Right lobe of liver (tissue), 6 donors: Measurements from ENCODE around the gene PPP1R14C. TPM values are rescaled to one million over a fixed set of nuclear protein-coding genes. Genes with fewer than 3 reads are reported as not detected.

Experiments
- ATAC-seq, 4 donors: fragments of 200-7000 bp; cut with Tn5 transposase; one replicate each; pipeline ENCODE4 v1.9.1; 2020; ENCODE audit warnings: mild to moderate bottlenecking in 4 of 4, moderate library complexity in 4 of 4
- DNase-seq, 3 donors: peaks; one replicate each; pipeline ENCODE4 v3.0.0-alpha.2; 2020
- H3K27ac ChIP-seq, 3 donors: fragments of 200-600 bp; one replicate each; pipeline ENCODE4 v1.8.0; 2022
- H3K27me3 ChIP-seq, 2 donors: fragments of 200-600 bp; one replicate each; pipeline ENCODE4 v1.8.0; 2022
- H3K36me3 ChIP-seq, 4 donors: fragments of 200-600 bp; sonication (generic) in 1 of 4; one replicate each; pipeline versions ENCODE4 v1.5.1 to v1.8.0; 2017 to 2022; ENCODE audit warnings: control low read depth in 1 of 4
- H3K4me1 ChIP-seq, 4 donors: fragments of 200-600 bp; sonication (generic) in 1 of 4; one replicate each; pipeline versions ENCODE4 v1.5.1 to v1.8.0; 2017 to 2022; ENCODE audit warnings: control low read depth in 1 of 4
- H3K4me3 ChIP-seq, 3 donors: fragments of 200-600 bp; one replicate each; pipeline ENCODE4 v1.8.0; 2022
- H3K9me3 ChIP-seq, 4 donors: fragments of 200-600 bp; sonication (generic) in 1 of 4; one replicate each; pipeline versions ENCODE4 v1.5.1 to v1.8.0; 2017 to 2022; ENCODE audit warnings: control low read depth in 1 of 4
- POLR2A ChIP-seq: fragments of 450-650 bp; IDR thresholded peaks from one replicate; pipeline ENCODE4 v1.6.1; 2017; ENCODE audit warnings: antibody characterized with exemption, mild to moderate bottlenecking
- WGBS: methylation state at CpG from one replicate; pipeline ENCODE4 v1.1.6; 2018; ENCODE audit warnings: low coverage, low lambda C conversion rate; ENCODE audit not compliant: insufficient coverage; ENCODE audit errors: missing lambda C conversion rate; 5-methylcytosine and 5-hydroxymethylcytosine counted together
- intact Hi-C, 2 donors: fragments of 100-400 bp; cut with DNase I; formaldehyde crosslinking; loops; one replicate each; pipeline versions ENCODE4 v1.11.2 to v1.14.1; 2022
- total RNA-seq, 6 experiments: library from RNA; depleted of rRNA in 2 of 6; stranded (reverse); fragments of >200 nt in 2 of 6; fragmentation: NEBNext Ultra II Directional in 3 of 6; extraction: Animal tissue kit (Norgen Biotek cat#: 25700) in 3 of 6; gene quantifications; one replicate each; pipeline versions ENCODE4 v1.1.0 to v1.2.4, GENCODE V29; 2016 to 2023
- TF ChIP-seq, protein P1 (sequence below), 4 donors: fragments of 200-600 bp in 3 of 4; fragments of 450-650 bp in 1 of 4; IDR thresholded peaks; one replicate each; pipeline versions ENCODE4 v1.5.1 to v1.8.0; 2016 to 2022; ENCODE audit warnings: antibody characterized with exemption in 4 of 4, mild to moderate bottlenecking in 2 of 4
- donor health status: DM: no; HTN: yes; CAD: no.
- donor health status: DM: no; HTN: no; CAD: no.
- donor health status: DM: no; HTN: no; CAD: no.
- donor health status: DM: no; HTN: yes; CAD: no.
- donor health status: DM: no; HTN: yes; CAD: no.

The PPP1R14C gene
- total RNA-seq, 6 experiments from 2014 or later: not detected

DNA sequence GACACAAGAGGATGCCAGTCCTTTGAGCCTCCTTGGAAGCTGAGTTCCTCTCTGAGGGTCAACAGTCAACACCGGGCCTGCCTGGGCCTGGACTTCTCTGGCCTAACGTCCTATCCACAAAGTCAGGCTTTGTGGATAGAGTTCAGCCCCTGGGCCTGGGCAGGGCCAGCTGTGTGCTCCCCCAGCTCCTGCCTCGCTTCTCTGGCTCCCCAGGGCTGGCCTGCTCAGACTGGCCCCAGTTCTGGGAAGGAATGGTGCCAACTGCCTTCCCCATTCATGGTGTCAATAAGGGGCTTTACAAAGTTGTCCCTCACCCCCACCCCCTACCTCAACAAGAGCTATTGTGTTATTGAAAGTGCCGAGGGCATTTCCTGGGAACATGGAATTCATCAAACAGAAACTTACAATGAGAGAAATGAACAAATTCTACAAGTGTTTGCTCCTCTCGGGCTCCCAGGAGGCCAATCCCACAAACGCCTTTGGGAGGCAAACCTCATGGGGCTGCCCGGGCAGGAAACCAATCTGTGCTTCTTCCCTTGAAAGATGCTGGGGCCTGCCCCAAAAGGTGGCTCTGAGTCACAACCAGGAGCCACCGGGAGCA is 26.5 kb upstream of the PPP1R14C start:
- Histone ChIP-seq H3K27ac (no peak overlapping the region), H3K4me1 (no peaks in the 10 kb centered on the region), H3K4me3 (no peak overlapping the region), H3K9me3 (no peaks in the 10 kb centered on the region), H3K36me3 (no peaks in the 10 kb centered on the region), H3K27me3 (no peaks in the 10 kb centered on the region)
- ATAC-seq: no peak
- no peak for TF ChIP-seq POLR2A
- TF ChIP-seq, protein P1, sequence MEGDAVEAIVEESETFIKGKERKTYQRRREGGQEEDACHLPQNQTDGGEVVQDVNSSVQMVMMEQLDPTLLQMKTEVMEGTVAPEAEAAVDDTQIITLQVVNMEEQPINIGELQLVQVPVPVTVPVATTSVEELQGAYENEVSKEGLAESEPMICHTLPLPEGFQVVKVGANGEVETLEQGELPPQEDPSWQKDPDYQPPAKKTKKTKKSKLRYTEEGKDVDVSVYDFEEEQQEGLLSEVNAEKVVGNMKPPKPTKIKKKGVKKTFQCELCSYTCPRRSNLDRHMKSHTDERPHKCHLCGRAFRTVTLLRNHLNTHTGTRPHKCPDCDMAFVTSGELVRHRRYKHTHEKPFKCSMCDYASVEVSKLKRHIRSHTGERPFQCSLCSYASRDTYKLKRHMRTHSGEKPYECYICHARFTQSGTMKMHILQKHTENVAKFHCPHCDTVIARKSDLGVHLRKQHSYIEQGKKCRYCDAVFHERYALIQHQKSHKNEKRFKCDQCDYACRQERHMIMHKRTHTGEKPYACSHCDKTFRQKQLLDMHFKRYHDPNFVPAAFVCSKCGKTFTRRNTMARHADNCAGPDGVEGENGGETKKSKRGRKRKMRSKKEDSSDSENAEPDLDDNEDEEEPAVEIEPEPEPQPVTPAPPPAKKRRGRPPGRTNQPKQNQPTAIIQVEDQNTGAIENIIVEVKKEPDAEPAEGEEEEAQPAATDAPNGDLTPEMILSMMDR (IDR thresholded peaks at IDR 0.05): no peak
- no peak for DNase-seq
- 76% methylated on average over 2 of the region's 8 CpGs for WGBS
- intact Hi-C loops: no loop called here

DNA sequence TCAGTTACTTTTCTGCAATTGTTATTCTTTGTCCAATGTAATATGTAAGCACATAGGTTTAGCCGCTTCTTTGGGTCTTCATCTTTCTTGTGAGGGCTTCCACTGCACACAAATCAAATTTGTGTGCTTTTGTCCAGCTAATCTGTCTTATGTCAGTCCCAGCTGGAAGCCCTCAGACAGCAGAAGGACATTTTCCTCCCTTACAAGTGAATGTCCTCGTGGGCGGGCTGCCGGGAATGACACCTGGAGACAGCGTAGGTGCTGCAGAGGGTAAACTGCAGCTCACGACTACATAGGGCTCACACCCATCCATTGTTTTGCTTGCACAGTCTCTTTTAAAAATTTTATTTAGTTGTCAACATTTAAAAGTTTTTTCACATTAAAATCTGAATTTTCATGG is 24.6 kb upstream of the PPP1R14C start:
- no peak overlapping the region for H3K4me3 ChIP-seq
- WGBS: 83% methylated on average over 5 of the region's 6 CpGs
- no peak for TF ChIP-seq POLR2A

DNA sequence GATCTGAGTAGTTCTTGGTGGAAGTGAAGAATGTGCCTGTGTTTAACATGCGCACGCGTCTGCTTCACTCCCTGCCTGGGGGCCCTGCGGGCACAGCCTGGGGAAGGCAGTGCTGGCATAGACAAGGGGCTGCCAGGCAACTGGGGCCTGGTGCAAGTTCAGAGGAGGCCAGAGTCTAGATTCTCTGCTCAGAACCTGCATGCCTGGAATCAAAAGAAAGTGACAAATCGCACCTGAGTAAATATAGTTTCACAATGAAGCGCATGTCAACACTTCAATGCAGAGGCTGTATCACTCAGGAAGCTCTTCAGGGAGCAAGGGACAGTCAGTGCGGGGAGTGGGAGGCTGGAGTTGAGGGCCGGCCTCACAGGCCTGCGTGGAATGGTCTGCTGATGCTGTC is 24.2 kb upstream of the PPP1R14C start:
- Histone ChIP-seq H3K27me3 (no peaks in the 10 kb centered on the region), H3K9me3 (no peaks in the 10 kb centered on the region), H3K27ac (no peak overlapping the region), H3K4me1 (no peaks in the 10 kb centered on the region), H3K36me3 (no peaks in the 10 kb centered on the region), H3K4me3 (no peak overlapping the region)
- 57% methylated on average over 8 of the region's 9 CpGs for WGBS
- DNase-seq: no peak
- intact Hi-C loops: no loop called here
- ATAC-seq: peak; percentile 16 to 60 (median 40)
- no peak for TF ChIP-seq POLR2A

More for the DNA sequence above, 24.6 kb upstream of the PPP1R14C start:
- ATAC-seq (no peak), DNase-seq (no peak)
- H3K9me3 ChIP-seq: no peaks in the 10 kb centered on the region
- H3K4me1 ChIP-seq: no peaks in the 10 kb centered on the region
- H3K27ac ChIP-seq: no peak overlapping the region
- H3K36me3 ChIP-seq: no peaks in the 10 kb centered on the region
- no peaks in the 10 kb centered on the region for H3K27me3 ChIP-seq
- intact Hi-C loops: no loop called here

DNA sequence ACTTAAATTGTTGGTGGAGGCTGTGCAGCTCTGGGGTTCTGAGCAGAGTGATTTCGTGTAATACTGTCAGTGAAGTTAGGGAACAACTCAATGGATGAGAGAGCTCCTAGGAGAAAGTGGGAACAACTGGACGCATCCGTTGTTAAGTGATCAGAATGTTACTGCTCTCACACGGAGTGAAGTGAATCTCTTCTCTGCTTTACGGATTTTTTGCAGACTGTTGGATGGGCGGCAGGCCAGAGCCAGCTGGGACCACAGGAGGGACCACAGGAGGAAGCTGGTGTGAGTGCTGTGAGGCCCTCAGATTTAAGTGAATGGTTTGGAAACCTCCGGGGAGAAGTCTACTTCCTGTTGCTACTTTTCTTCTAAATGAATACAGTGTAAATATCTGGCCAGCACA is 23.7 kb upstream of the PPP1R14C start:
- ATAC-seq: no peak
- no peaks in the 10 kb centered on the region for H3K9me3 ChIP-seq
- no peaks in the 10 kb centered on the region for H3K4me1 ChIP-seq
- 25% methylated on average over 6 of the region's 7 CpGs for WGBS
- H3K4me3 ChIP-seq: no peak overlapping the region
- TF ChIP-seq POLR2A: no peak
- TF ChIP-seq, protein P1 (IDR thresholded peaks at IDR 0.05): no peak
- no peaks in the 10 kb centered on the region for H3K36me3 ChIP-seq
- intact Hi-C loops: no loop called here
- H3K27me3 ChIP-seq: no peaks in the 10 kb centered on the region
- no peak for DNase-seq
- H3K27ac ChIP-seq: no peak overlapping the region

DNA sequence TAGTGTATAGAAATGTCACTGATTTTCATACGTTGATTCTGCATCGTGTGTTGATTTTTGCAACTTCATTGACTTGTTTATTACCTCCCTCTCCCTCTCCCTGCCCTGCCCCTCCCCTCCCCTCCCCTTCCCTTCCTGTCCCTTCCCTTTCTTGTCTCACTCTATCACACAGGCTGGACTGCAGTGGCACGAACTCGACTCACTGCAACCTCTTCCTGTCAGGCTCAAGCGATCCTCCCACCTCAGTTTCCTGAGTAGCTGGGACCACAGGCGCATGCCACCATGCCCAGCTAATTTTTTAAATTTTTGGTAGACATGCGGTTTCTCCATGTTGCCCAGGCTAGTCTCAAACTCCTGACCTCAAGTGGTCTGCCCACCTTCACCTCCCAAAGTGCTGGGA is 19.2 kb upstream of the PPP1R14C start:
- no peak for DNase-seq

More for the DNA sequence above, 19.2 kb upstream of the PPP1R14C start:
- ATAC-seq: no peak
- no peaks in the 10 kb centered on the region for H3K27me3 ChIP-seq
- H3K4me3 ChIP-seq: no peak overlapping the region
- no peak overlapping the region for H3K27ac ChIP-seq
- H3K4me1 ChIP-seq: no peaks in the 10 kb centered on the region
- intact Hi-C loops: no loop called here
- WGBS: 61% methylated on average over 7 of the region's 7 CpGs
- no peak for TF ChIP-seq POLR2A
- TF ChIP-seq, protein P1 (IDR thresholded peaks at IDR 0.05): no peak
- H3K36me3 ChIP-seq: no peaks in the 10 kb centered on the region
- no peaks in the 10 kb centered on the region for H3K9me3 ChIP-seq
